Ascending aorta (tissue), 1 donor: Measurements from ENCODE around the gene OTUD3. TPM values are rescaled to one million over a fixed set of nuclear protein-coding genes. Genes with fewer than 3 reads are reported as not detected.

Experiments used
- total RNA-seq: library from RNA; depleted of rRNA; stranded (reverse); fragments of >200 nt; gene quantifications from one replicate; pipeline ENCODE4 v1.1.0, GENCODE V29; 2016

Gene OTUD3
- total RNA-seq, 1 donor from 2014 or later, result 1.9 TPM

Other genes with a start within 250 kb of the OTUD3 start
- gene NBL1, start 238.1 kb upstream of the OTUD3 start, total RNA-seq, result 157 TPM
- not detected for gene HTR6, start 217.5 kb upstream of the OTUD3 start, total RNA-seq
- gene TMCO4, start 82.5 kb upstream of the OTUD3 start, total RNA-seq, result 5.7 TPM
- gene RNF186, start 67.1 kb upstream of the OTUD3 start, total RNA-seq, result not detected
- gene PLA2G2E, start 41.2 kb downstream of the OTUD3 start, total RNA-seq, result not detected
- gene PLA2G2A, start 97.2 kb downstream of the OTUD3 start, total RNA-seq, result 761 TPM
- gene PLA2G5, start 187.8 kb downstream of the OTUD3 start, total RNA-seq, result 8.5 TPM
- not detected for gene PLA2G2D, start 237.1 kb downstream of the OTUD3 start, total RNA-seq